Mesendoderm (in vitro differentiated cells): ENCODE data around the gene CCNI2.
"Not testable (repeated sequence)": the region's sequence is repeated elsewhere in the genome, so short reads cannot be mapped to it uniquely, and the experiment has no call there.

Source experiments
- DNase-seq: peaks from one replicate; pipeline ENCODE4 v3.0.0; 2013
- H2AK5ac ChIP-seq: 2 replicates; pipeline ENCODE4 v1.6.1; 2013; ENCODE audit warnings: low read length, inconsistent platforms
- H2BK120ac ChIP-seq: 2 replicates; pipeline ENCODE4 v1.6.1; 2013; ENCODE audit warnings: low read depth, mild to moderate bottlenecking, low read length, moderate library complexity, mixed read lengths
- H2BK15ac ChIP-seq: replicated peaks from 2 replicates; pipeline ENCODE4 v1.6.1; 2013; ENCODE audit warnings: low read depth, mild to moderate bottlenecking, moderate library complexity
- H2BK5ac ChIP-seq: 2 replicates; pipeline ENCODE4 v1.6.1; 2013; ENCODE audit warnings: low read length, inconsistent platforms
- H3K18ac ChIP-seq: 2 replicates; pipeline ENCODE4 v1.6.1; 2013; ENCODE audit warnings: mild to moderate bottlenecking, low read length, mixed read lengths
- H3K23ac ChIP-seq: one replicate; pipeline ENCODE4 v1.6.1; 2013; ENCODE audit warnings: low read length
- H3K27ac ChIP-seq: 2 replicates; pipeline ENCODE4 v1.5.1; 2013; ENCODE audit warnings: low read depth, mild to moderate bottlenecking, inconsistent platforms, low read length, moderate library complexity
- H3K27me3 ChIP-seq: 2 replicates; pipeline ENCODE4 v1.6.1; 2013; ENCODE audit warnings: low read length, control low read depth, mild to moderate bottlenecking, inconsistent platforms; ENCODE audit not compliant: insufficient read depth, poor library complexity
- H3K36me3 ChIP-seq: 2 replicates; pipeline ENCODE4 v1.6.1; 2013; ENCODE audit warnings: low read length, inconsistent platforms; ENCODE audit not compliant: control insufficient read depth, insufficient read depth
- H3K4ac ChIP-seq: one replicate; pipeline ENCODE4 v1.6.1; 2013; ENCODE audit warnings: low read depth, mild to moderate bottlenecking, low read length, moderate library complexity
- H3K4me1 ChIP-seq: 2 replicates; pipeline ENCODE4 v1.6.1; 2013; ENCODE audit warnings: low read depth, low read length, inconsistent platforms; ENCODE audit not compliant: control insufficient read depth
- H3K4me2 ChIP-seq: 2 replicates; pipeline ENCODE4 v1.6.1; 2013; ENCODE audit warnings: low read length
- H3K4me3 ChIP-seq: 2 replicates; pipeline ENCODE4 v1.5.1; 2013; ENCODE audit warnings: mild to moderate bottlenecking, low read length
- H3K56ac ChIP-seq: one replicate; pipeline ENCODE4 v1.6.1; 2013; ENCODE audit warnings: low read length
- H3K79me1 ChIP-seq: 2 replicates; pipeline ENCODE4 v1.6.1; 2013; ENCODE audit warnings: low read length, inconsistent platforms
- H3K79me2 ChIP-seq: 2 replicates; pipeline ENCODE4 v1.6.1; 2013; ENCODE audit warnings: mild to moderate bottlenecking, low read length; ENCODE audit not compliant: control insufficient read depth, insufficient read depth
- H3K9ac ChIP-seq: 2 replicates; pipeline ENCODE4 v1.6.1; 2013; ENCODE audit warnings: low read length, inconsistent platforms
- H4K5ac ChIP-seq: one replicate; pipeline ENCODE4 v1.6.1; 2013; ENCODE audit warnings: low read length
- H4K8ac ChIP-seq: one replicate; pipeline ENCODE4 v1.6.1; 2013; ENCODE audit warnings: low read depth, mild to moderate bottlenecking, control low read depth, low read length, moderate library complexity
- WGBS: extraction: QIAGEN DNeasy Blood & Tissue Kit; methylation state at CpG from one replicate; pipeline ENCODE4 v1.1.7; 2013; ENCODE audit warnings: low lambda C conversion rate, missing lambda C conversion rate; ENCODE audit not compliant: insufficient coverage; ENCODE audit errors: extremely low coverage; 5-methylcytosine and 5-hydroxymethylcytosine counted together

Gene CCNI2

DNA sequence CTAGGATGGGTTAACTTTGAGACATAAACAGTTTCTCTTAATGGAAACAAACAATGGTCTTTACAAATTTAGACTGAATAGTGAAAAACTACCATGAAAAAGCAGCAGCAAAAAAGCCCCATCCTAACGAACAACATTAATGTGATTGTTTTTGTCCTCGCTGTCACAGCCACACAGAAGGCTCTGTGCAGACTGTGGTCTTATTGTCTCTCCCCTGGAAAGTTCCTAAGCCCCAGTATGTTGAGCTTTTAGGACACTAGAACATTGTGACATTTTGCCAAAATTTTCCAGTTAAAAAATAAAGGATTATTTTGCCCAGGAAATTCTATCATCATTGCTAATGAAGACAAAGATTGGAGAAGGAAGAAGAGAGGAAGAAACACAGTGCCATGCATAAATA is 53.3 kb downstream of the CCNI2 start:
- no peak overlapping the region for H2BK120ac ChIP-seq
- no peak overlapping the region for H3K9ac ChIP-seq
- no peak overlapping the region for H3K4me3 ChIP-seq
- H4K5ac ChIP-seq: no peak overlapping the region
- DNase-seq: no peak
- no peak overlapping the region for H2BK15ac ChIP-seq
- H2BK5ac ChIP-seq: no peak overlapping the region
- no peaks in the 10 kb centered on the region for H3K4me1 ChIP-seq
- H3K27ac ChIP-seq: no peak overlapping the region
- no peak overlapping the region for H3K56ac ChIP-seq
- H3K79me2 ChIP-seq: no peaks in the 10 kb centered on the region
- H3K4me2 ChIP-seq: no peak overlapping the region
- H3K23ac ChIP-seq: no peak overlapping the region
- no CpG with 5 or more reads among the region's 2 CpGs for WGBS
- no peaks in the 10 kb centered on the region for H3K36me3 ChIP-seq
- H3K27me3 ChIP-seq: no peaks in the 10 kb centered on the region
- no peak overlapping the region for H3K18ac ChIP-seq
- no peaks in the 10 kb centered on the region for H3K79me1 ChIP-seq
- H3K4ac ChIP-seq: no peak overlapping the region
- H2AK5ac ChIP-seq: no peak overlapping the region
- H4K8ac ChIP-seq: no peak overlapping the region

DNA sequence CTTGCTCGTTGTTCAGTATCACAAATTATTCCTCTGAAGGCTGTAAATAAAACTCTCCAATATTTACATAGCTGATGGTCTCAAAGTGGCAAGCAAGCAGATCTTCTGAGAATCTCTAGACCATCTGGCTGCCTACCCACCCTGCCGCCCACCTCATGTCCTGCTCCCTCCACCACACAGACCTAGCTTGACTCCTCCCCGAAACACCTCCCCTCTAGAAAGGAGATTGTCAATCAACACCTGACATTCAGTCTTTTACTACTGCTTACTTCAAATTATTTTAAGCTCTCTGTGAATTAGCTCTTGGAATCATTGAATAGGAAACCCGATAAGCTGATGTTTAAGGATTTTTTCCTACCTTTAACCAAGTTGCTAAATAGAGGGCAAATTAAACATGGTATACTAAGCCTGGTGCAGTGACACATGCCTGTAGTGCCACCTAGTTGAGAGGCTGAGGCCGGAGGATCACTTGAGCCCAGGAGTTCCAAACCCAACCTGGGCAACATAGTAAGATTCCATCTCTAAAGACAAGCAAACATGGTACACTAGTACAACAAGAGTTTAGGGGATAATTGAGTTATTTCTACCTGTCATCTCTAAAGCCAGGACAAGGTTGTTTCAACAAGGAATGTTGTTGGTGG is 54.9 kb downstream of the CCNI2 start:
- no peaks in the 10 kb centered on the region for H3K36me3 ChIP-seq
- WGBS: no CpG with 5 or more reads among the region's 5 CpGs

DNA sequence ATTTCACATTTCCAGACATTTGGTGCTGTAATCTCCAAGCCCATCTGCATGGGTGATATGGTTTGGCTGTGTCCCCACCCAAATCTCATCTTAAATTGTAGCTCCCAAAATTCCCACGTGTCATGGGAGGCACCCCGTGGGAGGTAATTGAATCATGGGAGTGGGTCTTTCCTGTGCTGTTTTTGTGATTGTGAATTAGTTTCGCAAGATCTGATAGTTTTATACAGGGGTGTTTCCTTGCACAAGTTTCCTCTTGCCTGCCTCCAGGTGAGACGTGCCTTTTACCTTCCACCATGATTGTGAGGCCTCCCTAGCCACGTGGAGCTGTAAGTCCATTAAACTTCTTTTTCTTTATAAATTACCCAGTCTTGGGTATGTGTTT is 55.5 kb downstream of the CCNI2 start:
- H3K18ac ChIP-seq, H3K36me3 ChIP-seq, H3K4me2 ChIP-seq, H3K27me3 ChIP-seq, H2BK5ac ChIP-seq, DNase-seq, H3K23ac ChIP-seq, H3K4me3 ChIP-seq, H3K9ac ChIP-seq, H4K8ac ChIP-seq, H2BK15ac ChIP-seq, H3K56ac ChIP-seq, H2BK120ac ChIP-seq, H3K27ac ChIP-seq, H3K4ac ChIP-seq, H2AK5ac ChIP-seq, H4K5ac ChIP-seq, H3K4me1 ChIP-seq, H3K79me2 ChIP-seq, H3K79me1 ChIP-seq: not testable (repeated sequence)
- WGBS: no CpG with 5 or more reads among the region's 5 CpGs

More for the DNA sequence above, 54.9 kb downstream of the CCNI2 start:
- Histone ChIP-seq H3K4me2 (no peak overlapping the region), H2BK15ac (no peak overlapping the region), H3K27ac (no peak overlapping the region), H3K56ac (no peak overlapping the region), H3K18ac (no peak overlapping the region), H2AK5ac (no peak overlapping the region), H4K5ac (no peak overlapping the region), H4K8ac (no peak overlapping the region), H2BK120ac (no peak overlapping the region), H3K23ac (no peak overlapping the region), H3K9ac (no peak overlapping the region), H3K27me3 (no peaks in the 10 kb centered on the region), H3K4me3 (no peak overlapping the region), H2BK5ac (no peak overlapping the region), H3K4me1 (peaks cover 2% of the 10 kb centered on the region), H3K79me2 (no peaks in the 10 kb centered on the region), H3K4ac (no peak overlapping the region), H3K79me1 (no peaks in the 10 kb centered on the region)
- DNase-seq: no peak
